ENCODE data around the gene RAP1GAP2. TPM values are rescaled to one million over a fixed set of nuclear protein-coding genes. Genes with fewer than 3 reads are reported as not detected.
"Not testable (repeated sequence)": the region's sequence is repeated elsewhere in the genome, so short reads cannot be mapped to it uniquely, and the experiment has no call there.

The RAP1GAP2 gene
- total RNA-seq, 1 donor from 2014 or later, result 0.11 TPM

GRCh38 chr17:2785376-2785775 is 10.9 kb upstream of the RAP1GAP2 start:
- not testable (repeated sequence) for DNase-seq (ENCODE audit: low read depth)

DNA sequence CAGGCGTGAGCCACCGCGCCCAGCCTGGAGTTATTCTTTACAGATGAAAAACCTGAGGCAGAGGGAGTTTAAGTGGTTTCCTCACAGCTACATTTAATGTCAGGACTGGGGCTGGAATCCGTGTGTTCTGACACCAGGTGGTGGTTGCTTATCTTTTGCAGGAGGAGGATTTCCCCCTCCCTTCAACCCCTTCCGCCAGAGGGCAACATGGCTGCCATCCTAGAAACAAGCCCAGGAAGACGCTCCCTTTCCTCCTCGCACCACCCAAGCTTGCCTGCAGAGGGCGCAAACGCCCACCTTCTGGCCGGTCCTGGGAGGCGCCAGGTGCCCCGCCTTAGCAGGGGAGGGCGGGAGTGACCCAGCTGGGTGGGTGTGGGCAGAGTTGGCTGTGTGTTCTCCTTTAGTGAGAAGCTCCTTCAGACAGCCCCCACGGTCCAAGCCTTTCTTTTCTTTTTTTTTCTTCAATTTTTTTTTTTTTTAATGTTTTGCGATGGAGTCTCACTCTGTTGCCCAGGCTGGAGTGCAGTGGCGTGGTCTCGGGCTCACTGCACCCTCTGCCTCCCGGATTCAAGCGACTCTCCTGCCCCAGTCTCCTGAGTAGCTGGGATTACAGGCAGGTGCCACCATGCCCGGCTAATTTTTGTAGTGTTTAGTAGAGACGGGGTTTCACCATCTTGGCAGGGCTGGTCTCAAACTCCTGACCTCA is 9.9 kb upstream of the RAP1GAP2 start:
- DNase-seq (ENCODE audit: low read depth), result peak; percentile 55

- no peak for DNase-seq (ENCODE audit: low read depth)
These were observed 6.5 kb upstream of the RAP1GAP2 start for GRCh38 chr17:2789700-2790099.

GRCh38 chr17:2792366-2793169 is 3.7 kb upstream of the RAP1GAP2 start:
- DNase-seq (ENCODE audit: low read depth), result no peak

DNA sequence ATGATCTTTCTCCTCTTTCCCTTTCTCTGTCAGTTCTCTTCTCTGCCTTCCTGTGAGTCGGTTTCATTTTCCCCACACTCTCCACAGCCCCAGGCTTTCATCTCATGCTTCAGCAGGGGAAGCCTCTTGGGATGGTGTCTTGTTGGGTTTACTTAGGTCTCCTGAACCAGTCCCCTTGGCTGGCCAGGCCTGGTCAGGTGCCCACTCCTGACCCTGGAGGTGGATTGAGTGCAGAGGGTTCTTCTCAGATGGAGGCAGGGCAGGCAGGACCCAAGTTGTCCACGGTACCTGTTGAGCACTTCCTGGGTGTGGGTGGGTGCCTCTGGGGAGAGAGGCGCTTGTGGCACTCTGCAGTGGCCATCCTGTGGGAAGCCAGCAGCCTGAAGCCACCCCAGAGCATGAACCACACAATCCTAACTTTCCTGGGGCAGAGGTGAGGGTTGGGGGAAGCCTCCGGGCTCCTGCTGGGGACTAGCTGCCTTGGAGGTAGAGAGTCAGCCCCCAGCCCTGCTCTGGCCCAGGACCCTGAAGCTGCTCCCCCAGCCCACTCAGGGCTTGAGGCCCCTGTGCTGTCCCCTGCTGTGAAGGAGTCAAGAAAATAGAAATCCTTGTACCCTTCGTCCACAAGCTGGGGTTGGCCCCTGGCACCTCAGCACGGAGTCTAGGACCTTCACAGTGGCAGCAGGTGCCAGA is 2.0 kb upstream of the RAP1GAP2 start:
- DNase-seq (ENCODE audit: low read depth), result no peak

DNA sequence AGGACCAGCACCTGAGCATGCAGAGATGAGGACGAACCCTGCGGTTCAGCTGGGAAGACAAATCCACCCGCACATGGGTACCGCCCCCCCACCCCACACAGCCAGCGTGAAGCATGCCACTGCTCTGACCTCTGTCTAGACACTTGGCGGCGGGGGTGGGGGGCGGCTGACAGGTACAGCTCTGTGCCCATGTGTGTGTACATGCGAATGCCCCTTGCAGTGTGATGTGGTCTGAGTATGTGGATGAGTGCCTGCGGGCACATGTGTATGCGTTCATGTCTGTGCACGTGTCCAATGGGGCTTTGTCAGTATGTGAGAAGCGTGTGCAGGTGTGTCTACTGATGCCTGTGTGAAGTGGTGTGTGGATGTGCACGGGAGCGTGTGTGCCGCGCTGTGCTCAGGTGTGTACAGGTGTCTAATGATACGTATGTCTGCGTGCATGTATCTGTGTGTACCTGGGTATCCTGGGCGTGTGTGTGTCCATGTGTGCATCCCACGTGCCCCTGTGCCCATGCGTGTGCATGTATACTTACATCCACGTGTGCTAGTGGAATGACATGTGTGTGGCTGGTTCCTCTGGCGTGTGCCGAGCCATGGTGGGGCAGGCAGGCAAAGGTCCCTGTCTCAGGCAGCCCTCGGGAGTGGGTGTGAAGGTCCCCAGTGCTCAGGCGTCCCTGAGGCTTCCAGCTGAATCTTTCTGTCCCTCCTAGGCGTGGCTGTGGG is 636 bp upstream of the RAP1GAP2 start:
- no peak for DNase-seq (ENCODE audit: low read depth)

DNA sequence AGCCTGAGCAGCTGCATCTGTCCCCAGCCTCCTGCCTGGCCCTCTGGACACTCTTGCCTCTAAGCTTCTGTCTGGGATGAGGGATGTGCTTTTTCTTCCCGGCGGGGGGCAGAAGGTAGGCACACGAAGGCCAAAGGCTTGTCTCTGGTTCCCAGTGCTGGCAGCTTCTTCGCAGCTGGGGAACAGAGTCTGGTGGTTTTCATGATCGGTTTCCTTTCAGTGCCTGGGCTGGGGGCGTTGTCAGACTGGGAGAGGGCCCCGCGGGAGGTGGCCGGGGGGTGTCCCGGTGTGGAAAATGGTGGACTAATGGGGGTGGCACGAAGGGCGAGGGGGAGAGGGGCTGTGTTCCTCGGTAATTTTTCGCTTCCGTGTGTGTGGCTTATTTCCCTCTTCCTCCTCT is 988 bp downstream of the RAP1GAP2 start:
- no peak for DNase-seq (ENCODE audit: low read depth)

GRCh38 chr17:2797637-2798036 is 1.4 kb downstream of the RAP1GAP2 start:
- no peak for DNase-seq (ENCODE audit: low read depth)

DNA sequence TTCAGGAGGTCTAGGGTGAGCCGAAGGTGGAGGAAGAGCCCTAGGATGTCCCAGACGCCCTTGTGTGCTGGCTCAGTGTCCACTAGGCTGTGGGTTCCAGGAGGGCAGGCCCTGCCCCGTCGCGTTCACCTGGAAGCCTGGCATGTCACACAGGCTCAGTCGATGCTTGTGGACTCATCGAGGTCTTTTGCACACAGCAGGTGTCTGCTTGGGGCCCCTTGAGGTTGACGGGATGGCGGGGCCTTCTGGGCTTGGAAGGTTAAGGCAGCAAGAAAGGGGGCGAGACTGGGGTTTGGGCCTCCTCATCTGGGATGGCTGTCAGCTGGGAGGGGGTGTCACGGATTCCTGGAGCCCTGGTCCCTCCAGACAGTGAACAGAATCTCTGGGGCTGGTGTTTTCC is 1.9 kb downstream of the RAP1GAP2 start:
- DNase-seq (ENCODE audit: low read depth), result no peak

DNA sequence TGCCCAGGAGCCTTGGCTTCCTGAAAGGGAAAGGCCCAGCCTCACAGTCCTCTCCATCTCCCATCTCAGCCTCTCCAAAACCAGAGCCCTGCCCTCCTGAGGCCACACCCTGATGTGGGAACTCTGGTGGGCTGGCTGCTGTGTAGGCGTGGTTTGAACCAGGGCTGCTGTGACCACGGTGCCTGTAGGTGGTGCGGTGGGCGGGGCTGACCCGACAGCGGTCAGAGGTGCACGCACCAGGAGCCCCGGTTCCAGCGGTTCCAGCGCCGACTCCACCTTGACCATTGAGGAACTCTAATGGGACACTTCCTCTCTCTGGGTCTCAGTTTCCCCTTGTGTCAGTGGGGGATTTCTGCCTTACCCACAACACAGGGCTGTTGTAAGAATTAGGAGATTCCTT is 2.4 kb downstream of the RAP1GAP2 start:
- no peak for DNase-seq (ENCODE audit: low read depth)

GRCh38 chr17:2799653-2800052 is 3.4 kb downstream of the RAP1GAP2 start:
- DNase-seq (ENCODE audit: low read depth), result no peak

DNA sequence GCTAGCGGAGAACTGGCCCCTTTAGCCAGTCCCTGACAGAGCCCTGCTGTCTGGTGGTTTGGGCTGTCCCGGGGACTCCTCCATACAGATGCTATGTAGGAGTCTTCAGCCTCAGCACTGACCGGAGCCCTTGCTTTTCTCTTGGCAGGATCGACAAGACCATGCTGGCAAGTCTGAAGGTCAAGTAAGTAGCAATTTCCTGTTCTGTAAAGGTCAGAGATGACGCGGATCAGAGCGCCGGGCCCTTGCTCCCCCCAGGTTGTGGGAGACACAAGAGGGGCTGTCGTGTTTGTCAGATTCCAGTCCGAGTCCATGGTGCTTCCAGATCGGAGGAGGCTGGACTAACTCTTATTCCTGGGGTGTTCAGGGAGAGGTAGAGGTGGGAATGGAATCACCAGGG is 4.1 kb downstream of the RAP1GAP2 start:
- no peak for DNase-seq (ENCODE audit: low read depth)

DNA sequence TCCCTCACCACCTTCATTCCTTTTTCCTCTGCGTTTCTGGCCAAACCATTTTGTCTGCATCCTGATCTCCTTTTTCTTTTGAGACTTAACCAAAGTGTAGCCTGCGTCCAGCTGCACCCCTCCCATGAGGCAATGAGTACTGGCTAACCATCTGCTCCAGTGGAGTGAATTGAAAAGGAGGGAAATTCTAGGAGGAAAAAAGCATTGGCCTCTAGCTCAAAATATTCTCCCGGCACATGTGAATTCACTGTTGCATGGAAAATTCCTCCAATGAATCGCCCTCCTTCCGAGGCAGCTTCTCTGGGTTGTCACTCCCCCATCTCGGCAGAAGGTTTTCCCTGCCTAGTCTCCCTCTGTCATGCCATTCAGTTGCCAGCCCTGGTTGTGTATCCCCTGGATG is 5.6 kb downstream of the RAP1GAP2 start:
- no peak for DNase-seq (ENCODE audit: low read depth)

GRCh38 chr17:2802574-2802973 is 6.3 kb downstream of the RAP1GAP2 start:
- no peak for DNase-seq (ENCODE audit: low read depth)

GRCh38 chr17:2803386-2803785 is 7.1 kb downstream of the RAP1GAP2 start:
- DNase-seq (ENCODE audit: low read depth), result no peak

DNA sequence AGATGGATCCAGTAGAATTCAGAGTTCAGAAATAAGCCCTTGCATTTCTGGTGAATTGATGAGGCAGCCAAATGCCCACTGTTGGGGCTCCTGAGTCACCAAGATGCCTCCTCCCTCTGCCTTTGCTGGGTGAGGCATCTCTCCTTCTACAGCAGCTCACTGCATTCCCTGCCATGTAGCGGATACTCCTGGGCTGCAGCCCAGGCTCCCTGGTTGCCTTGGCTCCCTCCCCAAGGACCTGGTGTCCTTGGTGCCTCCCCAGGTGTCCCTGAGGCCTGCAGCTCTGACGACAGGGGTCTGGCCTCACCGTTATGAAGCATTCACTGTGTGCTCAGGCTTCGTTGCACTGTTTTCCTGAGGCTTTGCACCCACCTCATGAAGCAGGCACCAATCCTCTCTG is 7.7 kb downstream of the RAP1GAP2 start:
- no peak for DNase-seq (ENCODE audit: low read depth)

DNA sequence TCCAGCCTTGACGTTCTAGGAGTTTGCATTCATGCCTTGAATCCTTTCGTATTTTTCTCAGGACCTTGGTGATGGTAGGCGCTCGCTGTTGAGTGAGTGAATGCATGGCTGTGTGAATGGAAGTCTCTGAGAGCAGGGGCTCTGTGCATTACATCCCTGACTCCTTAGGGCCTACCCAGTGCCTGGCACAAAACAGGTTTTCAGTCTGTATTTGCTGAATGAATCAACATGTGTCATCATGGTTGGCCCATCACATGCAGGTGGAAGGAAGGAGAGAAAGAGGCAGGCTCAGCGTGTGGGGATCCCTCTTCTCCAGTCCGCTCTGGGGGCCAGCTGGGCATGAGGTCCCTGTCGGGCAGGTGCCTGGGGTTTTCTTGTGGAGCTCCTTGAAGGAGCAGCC is 8.7 kb downstream of the RAP1GAP2 start:
- no peak for DNase-seq (ENCODE audit: low read depth)

DNA sequence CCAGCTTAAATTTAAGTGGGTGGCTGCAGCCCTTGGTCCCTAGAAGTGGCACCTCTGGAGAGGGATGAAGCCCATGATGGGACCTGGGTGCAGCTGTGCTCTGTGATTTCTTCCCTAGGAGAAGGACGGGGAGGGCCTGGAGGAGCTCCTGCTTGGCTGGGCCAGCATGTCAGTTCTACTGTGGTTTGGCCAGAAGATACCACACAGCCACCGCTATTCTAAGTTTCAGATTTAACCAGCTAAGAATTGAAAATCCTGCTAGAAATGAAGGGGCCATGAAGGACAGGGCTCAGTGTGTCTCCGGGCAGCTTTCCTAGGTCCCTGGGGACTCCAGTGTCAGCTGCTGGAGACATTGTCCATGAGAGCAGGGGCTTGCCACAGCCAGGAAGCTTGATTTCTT is 9.7 kb downstream of the RAP1GAP2 start:
- peak; percentile 9 for DNase-seq (ENCODE audit: low read depth)

DNA sequence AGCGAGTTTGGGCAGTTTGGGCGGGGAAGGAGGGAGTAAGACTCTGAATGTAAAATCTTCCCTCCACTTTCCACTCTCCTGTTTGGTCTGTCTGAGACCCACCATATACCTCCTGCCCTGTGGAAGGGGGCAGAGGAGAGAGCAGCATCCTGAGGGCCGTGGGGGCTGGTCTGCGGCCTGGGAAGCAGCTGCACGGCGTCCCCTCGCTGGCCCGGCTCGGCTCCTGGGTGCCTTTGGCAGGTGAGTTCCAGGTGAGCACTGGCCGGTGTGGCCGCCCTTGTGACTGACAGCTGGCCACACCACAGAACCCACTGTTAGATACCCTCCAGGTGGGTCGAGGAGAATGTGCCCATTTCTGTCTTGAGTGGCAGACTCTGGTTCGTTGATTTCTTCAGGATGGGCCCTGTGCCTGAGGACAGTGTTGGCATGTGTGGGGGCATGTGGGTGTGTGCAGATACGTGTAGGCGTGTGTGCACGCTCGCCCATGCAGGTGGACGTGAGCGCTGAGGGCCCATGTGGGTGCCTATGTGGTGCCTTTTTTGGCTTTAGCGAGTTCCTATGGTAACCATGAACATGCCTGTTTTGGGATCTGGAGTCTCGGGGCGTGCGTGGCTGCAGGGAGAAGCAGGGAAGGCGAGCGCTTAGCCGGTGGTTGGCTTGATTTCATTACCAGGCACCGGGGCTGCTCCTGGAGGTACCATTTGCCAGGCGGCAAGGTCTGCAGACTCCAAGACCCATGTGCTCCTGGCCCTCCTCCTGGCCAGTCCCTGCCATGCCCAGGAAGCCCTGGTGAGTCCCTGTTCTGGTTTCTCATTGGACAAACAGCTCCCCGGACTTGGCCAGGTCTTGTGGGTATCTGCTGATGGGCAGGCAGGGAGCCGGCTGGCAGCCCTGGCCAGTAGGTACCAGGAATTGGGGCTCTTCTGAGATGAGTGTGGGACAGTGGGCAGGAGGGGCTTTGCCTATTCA is 12.4 kb downstream of the RAP1GAP2 start:
- no peak for DNase-seq (ENCODE audit: low read depth)

- DNase-seq (ENCODE audit: low read depth), result no peak
These were observed 13.1 kb downstream of the RAP1GAP2 start for GRCh38 chr17:2809337-2809736.
